A549 (cell line): ENCODE results near the gene NOL8. TPM values are rescaled to one million over a fixed set of nuclear protein-coding genes. Genes with fewer than 3 reads are reported as not detected.
A peak's percentile ranks its signal among the peaks of the same experiment; 100 is the strongest.

Experiments used
- ATAC-seq, 2 experiments: fragments of 200-7000 bp in 1 of 2; fragments of >200 bp in 1 of 2; cut with Nextera tagmentation in 1 of 2; cut with Tn5 transposase in 1 of 2; 3 replicates each; pipeline versions ENCODE4 v1.8.0 to v1.9.1; 2018 to 2020; ENCODE audit warnings: mild to moderate bottlenecking in 1 of 2, moderate library complexity in 1 of 2
- CTCF ChIA-PET: fragments of 300-600 bp; sonication (Branson Sonifier 250); formaldehyde crosslinking; extraction: SDS; loops from one replicate; lab custom pipeline; 2021; ENCODE audit warnings: antibody characterized with exemption, inconsistent platforms; lab: Yijun Ruan, JAX
- POLR2A ChIA-PET: fragments of 350-600 bp; formaldehyde crosslinking; extraction: SDS; loops from one replicate; lab custom pipeline; 2021; ENCODE audit warnings: antibody characterized with exemption, inconsistent platforms; lab: Yijun Ruan, JAX
- DNase-seq, 2 experiments: peaks; one replicate each; pipeline versions ENCODE4 v3.0.0 to v3.0.0-alpha.2; 2011 to 2016; ENCODE audit warnings: low read depth in 1 of 2, low spot score in 1 of 2
- FAIRE-seq: peaks from 2 replicates; lab custom pipeline; 2011; peaks lifted over from hg19 to GRCh38; lab: Jason Lieb, UNC
- H3K27ac ChIP-seq, 2 experiments: fragments of >200 bp; sonication (Bioruptor Twin); formaldehyde crosslinking; 3 replicates each; pipeline ENCODE4 v1.5.1; 2016 to 2017
- H3K4me1 ChIP-seq: fragments of >200 bp; sonication (Bioruptor Twin); formaldehyde crosslinking; 3 replicates; pipeline ENCODE4 v1.6.1; 2016
- H3K4me2 ChIP-seq: fragments of >200 bp; sonication (Bioruptor Twin); formaldehyde crosslinking; 3 replicates; pipeline ENCODE4 v1.6.1; 2016
- H3K4me3 ChIP-seq: fragments of >200 bp; sonication (Bioruptor Twin); formaldehyde crosslinking; 3 replicates; pipeline ENCODE4 v1.5.1; 2016
- H3K9me3 ChIP-seq: fragments of >200 bp; sonication (Bioruptor Twin); formaldehyde crosslinking; 3 replicates; pipeline ENCODE4 v1.6.1; 2016
- CBX2 ChIP-seq: fragments of 200-600 bp; sonication (generic); IDR thresholded peaks from 2 replicates; pipeline ENCODE4 v1.6.1; 2016; ENCODE audit warnings: low read depth, mild to moderate bottlenecking, borderline replicate concordance
- CBX8 ChIP-seq: fragments of 200-600 bp; sonication (generic); IDR thresholded peaks from 2 replicates; pipeline ENCODE4 v1.6.1; 2016
- CEBPB ChIP-seq, 2 experiments: fragments of >200 bp in 1 of 2; sonication (Bioruptor Twin) in 1 of 2; formaldehyde crosslinking in 1 of 2; IDR thresholded peaks; 2 replicates each; pipeline ENCODE4 v1.6.1; 2012 to 2016
- EHMT2 ChIP-seq: fragments of 200-600 bp; sonication (generic); IDR thresholded peaks from 2 replicates; pipeline ENCODE4 v1.6.1; 2016; ENCODE audit warnings: antibody characterized with exemption, low read depth, mild to moderate bottlenecking, moderate library complexity
- EP300 ChIP-seq, 2 experiments: fragments of >200 bp; sonication (Bioruptor Twin); formaldehyde crosslinking; IDR thresholded peaks; 2 replicates in 1 of 2; 3 replicates in 1 of 2; pipeline ENCODE4 v1.6.1; 2016 to 2017
- ESRRA ChIP-seq: fragments of 150-350 bp; IDR thresholded peaks from 2 replicates; pipeline ENCODE4 v1.6.1; 2014; ENCODE audit warnings: mild to moderate bottlenecking, low read length, borderline replicate concordance
- FOSB ChIP-seq: fragments of 250-450 bp; sonication (Bioruptor Pico); IDR thresholded peaks from 2 replicates; pipeline ENCODE4 v1.5.0; 2020; ENCODE audit warnings: mild to moderate bottlenecking, moderate library complexity
- FOSL2 ChIP-seq, 2 experiments: fragments of 450-650 bp in 1 of 2; fragments of >200 bp in 1 of 2; sonication (Bioruptor Twin) in 1 of 2; formaldehyde crosslinking; IDR thresholded peaks; 2 replicates each; pipeline versions ENCODE4 v1.5.0 to v1.6.1; 2016 to 2020; ENCODE audit warnings: mild to moderate bottlenecking in 1 of 2, moderate library complexity in 1 of 2
- GATA3 ChIP-seq: IDR thresholded peaks from 2 replicates; pipeline ENCODE4 v1.6.1; 2012; ENCODE audit warnings: borderline replicate concordance
- HEYL ChIP-seq: fragments of 250-450 bp; sonication (Bioruptor Pico); IDR thresholded peaks from 2 replicates; pipeline ENCODE4 v1.8.0; 2021; ENCODE audit warnings: mild to moderate bottlenecking, moderate library complexity
- HOXB13 ChIP-seq: fragments of 250-450 bp; sonication (Bioruptor Pico); IDR thresholded peaks from 2 replicates; pipeline ENCODE4 v1.5.0; 2020; ENCODE audit warnings: low read depth, mild to moderate bottlenecking, moderate library complexity
- JUNB ChIP-seq: fragments of >200 bp; sonication (Bioruptor Twin); formaldehyde crosslinking; IDR thresholded peaks from 2 replicates; pipeline ENCODE4 v1.6.1; 2016
- KDM1A ChIP-seq: fragments of 200-600 bp; sonication (generic); IDR thresholded peaks from 2 replicates; pipeline ENCODE4 v1.6.1; 2016; ENCODE audit warnings: low read depth, mild to moderate bottlenecking
- KDM5A ChIP-seq: fragments of 200-600 bp; sonication (generic); IDR thresholded peaks from 2 replicates; pipeline ENCODE4 v1.6.1; 2016; ENCODE audit warnings: antibody characterized with exemption, mild to moderate bottlenecking
- MAFK ChIP-seq: fragments of 450-650 bp; IDR thresholded peaks from 2 replicates; pipeline ENCODE4 v1.6.1; 2014; ENCODE audit not compliant: partially characterized antibody
- MAZ ChIP-seq: fragments of 150-350 bp; IDR thresholded peaks from 2 replicates; pipeline ENCODE4 v1.6.1; 2014; ENCODE audit warnings: antibody characterized with exemption, low read depth, low read length, borderline replicate concordance
- MYC ChIP-seq: IDR thresholded peaks from 2 replicates; pipeline ENCODE4 v1.6.1; 2012; ENCODE audit warnings: mild to moderate bottlenecking, inconsistent platforms, low read length, improper control_type of control experiment, borderline replicate concordance
- NPAS2 ChIP-seq: fragments of 250-450 bp; sonication (Bioruptor Pico); IDR thresholded peaks from 2 replicates; pipeline ENCODE4 v1.8.0; 2022; ENCODE audit warnings: mild to moderate bottlenecking, moderate library complexity, borderline replicate concordance
- NR3C1 ChIP-seq: fragments of >200 bp; sonication (Bioruptor Twin); formaldehyde crosslinking; IDR thresholded peaks from 3 replicates; pipeline ENCODE4 v1.6.1; 2017
- PHF8 ChIP-seq: fragments of 200-600 bp; sonication (generic); IDR thresholded peaks from 2 replicates; pipeline ENCODE4 v1.6.1; 2016; ENCODE audit warnings: low read depth, mild to moderate bottlenecking, antibody characterized with exemption, moderate library complexity, borderline replicate concordance
- POLR2A ChIP-seq: IDR thresholded peaks from 2 replicates; pipeline ENCODE4 v1.6.1; 2012; ENCODE audit warnings: mild to moderate bottlenecking, low read length
- POLR2AphosphoS2 ChIP-seq: conservative IDR thresholded peaks from 2 replicates; pipeline ENCODE4 v1.6.1; 2012; ENCODE audit warnings: low read length, improper control_type of control experiment, inconsistent platforms
- RAD21 ChIP-seq, 2 experiments: fragments of >200 bp in 1 of 2; sonication (Bioruptor Twin) in 1 of 2; formaldehyde crosslinking in 1 of 2; IDR thresholded peaks in 1 of 2; conservative IDR thresholded peaks in 1 of 2; 2 replicates in 1 of 2; 3 replicates in 1 of 2; pipeline ENCODE4 v1.6.1; 2012 to 2018; ENCODE audit warnings: inconsistent platforms in 1 of 2
- RCOR1 ChIP-seq: fragments of 150-350 bp; IDR thresholded peaks from 2 replicates; pipeline ENCODE4 v1.6.1; 2014; ENCODE audit warnings: antibody characterized with exemption, low read length, low read depth
- SMC3 ChIP-seq: fragments of >200 bp; sonication (Bioruptor Twin); formaldehyde crosslinking; IDR thresholded peaks from 3 replicates; pipeline ENCODE4 v1.6.1; 2018; ENCODE audit warnings: inconsistent platforms
- SREBF2 ChIP-seq: fragments of 450-650 bp; IDR thresholded peaks from 2 replicates; pipeline ENCODE4 v1.6.1; 2014; ENCODE audit warnings: mild to moderate bottlenecking, moderate library complexity
- ZFP36 ChIP-seq: fragments of 450-650 bp; IDR thresholded peaks from 2 replicates; pipeline ENCODE4 v1.6.1; 2014; ENCODE audit warnings: borderline replicate concordance; ENCODE audit not compliant: partially characterized antibody
- ZNF302 ChIP-seq: fragments of 250-450 bp; sonication (Bioruptor Pico); IDR thresholded peaks from 2 replicates; pipeline ENCODE4 v1.9.0; 2021; ENCODE audit warnings: inconsistent platforms, mild to moderate bottlenecking, moderate library complexity
- WGBS: methylation state at CpG from one replicate; pipeline ENCODE4 v1.1.6; 2017; ENCODE audit errors: missing lambda C conversion rate; 5-methylcytosine and 5-hydroxymethylcytosine counted together
- polyA minus RNA-seq: library from RNA; depleted of rRNA, polyadenylated mRNA; stranded (reverse); fragments of >200 nt; gene quantifications from 2 replicates; pipeline ENCODE4 v1.2.3, GENCODE V29; 2011; rRNA and poly(A)+ RNA removed
- polyA plus RNA-seq, 4 experiments: library from polyadenylated mRNA; depleted of rRNA in 3 of 4; stranded (reverse); fragments of >200 nt; fragmentation: RNase III in 1 of 4; extraction: RNeasy Plus Mini Kit Qiagen cat#74134 plus additional on column Dnase treatment in 1 of 4; gene quantifications; 2 replicates in 3 of 4; 3 replicates in 1 of 4; pipeline ENCODE4 v1.2.3, GENCODE V29; 2011 to 2017
- TF ChIP-seq, protein P1 (sequence below): fragments of 250-450 bp; sonication (Bioruptor Pico); IDR thresholded peaks from 2 replicates; pipeline ENCODE4 v1.5.0; 2020; ENCODE audit warnings: low read depth, mild to moderate bottlenecking, moderate library complexity
- TF ChIP-seq, protein P2 (sequence below): fragments of 150-350 bp; IDR thresholded peaks from 2 replicates; pipeline ENCODE4 v1.6.1; 2014; ENCODE audit warnings: low read depth, mild to moderate bottlenecking, low read length
- TF ChIP-seq, protein P3 (sequence below): fragments of >200 bp; sonication (Bioruptor Twin); formaldehyde crosslinking; IDR thresholded peaks from 3 replicates; pipeline ENCODE4 v1.5.1; 2016
- TF ChIP-seq, protein P4 (sequence below): IDR thresholded peaks from 2 replicates; pipeline ENCODE4 v1.6.1; 2012
- TF ChIP-seq, protein P5 (sequence below): fragments of >200 bp; sonication (Bioruptor Twin); formaldehyde crosslinking; IDR thresholded peaks from 2 replicates; pipeline ENCODE4 v1.6.1; 2016
- TF ChIP-seq, protein P6 (sequence below): fragments of >200 bp; sonication (Bioruptor Twin); formaldehyde crosslinking; IDR thresholded peaks from 3 replicates; pipeline ENCODE4 v1.6.1; 2016

Gene NOL8
- polyA plus RNA-seq (2011; rRNA removed): 30.2 and 47.2 TPM in 2 replicates
- polyA plus RNA-seq (2012; cell fraction: cytosol; rRNA removed): 6.5 and 6.7 TPM in 2 replicates
- 6.6 and 8.4 TPM in 2 replicates for polyA plus RNA-seq (2012; cell fraction: nucleus; rRNA removed)
- polyA plus RNA-seq (2017; fragmentation: RNase III; extraction: RNeasy Plus Mini Kit Qiagen cat#74134 plus additional on column Dnase treatment): 24.4 to 28.5 TPM (median 26.7 TPM) in 3 replicates
- 21.4 and 27.7 TPM in 2 replicates for polyA minus RNA-seq

DNA sequence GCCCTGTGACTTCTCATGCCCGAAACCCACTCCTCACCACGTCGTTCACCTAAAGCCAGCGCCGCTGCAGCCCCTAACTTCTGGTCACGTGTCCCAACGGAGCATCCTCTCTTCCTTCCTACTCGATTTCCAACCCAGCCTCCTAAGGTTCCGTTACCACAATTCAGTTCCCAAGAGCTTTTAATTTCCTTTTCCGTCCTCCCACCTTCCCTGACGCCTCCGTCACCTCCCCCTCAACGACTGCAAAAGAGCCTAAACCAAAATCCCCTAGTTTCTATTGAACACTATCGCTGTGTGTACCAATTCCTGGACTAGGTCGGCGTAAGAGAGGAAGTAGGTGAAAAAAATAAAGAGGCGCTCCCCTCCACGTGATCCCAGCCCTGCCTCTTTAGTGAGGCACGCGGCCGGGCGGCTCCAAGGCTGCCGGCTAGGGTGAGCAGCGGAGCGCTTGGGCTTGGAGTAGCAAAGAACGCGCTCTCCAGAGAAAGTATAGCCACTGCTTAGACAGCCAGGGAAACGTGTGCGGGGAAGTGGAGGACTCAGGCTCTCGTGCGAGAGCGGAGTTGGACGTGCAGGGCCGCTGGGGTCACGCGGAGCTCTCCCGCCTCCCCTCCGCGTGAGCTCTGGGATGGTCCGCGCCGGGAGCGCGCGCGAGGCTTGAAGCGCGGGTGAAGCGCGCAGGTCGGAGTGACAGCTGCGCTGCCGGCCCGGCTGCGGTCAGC lies at the start of gene NOL8, which contains the start of gene CENPP:
NOL8 (minus strand) TSS at position 82 of the 722 bp plus-strand sequence. CDS start 1,189 bp downstream, outside the sequence.
CENPP (plus strand) TSS at position 685 of the 722 bp plus-strand sequence.
- ChIA-PET CTCF (interaction anchor here (0.5 to 3.8 kb wide), 10 partner anchors 8 to 1341 kb away, joined by 3 to 21 read pairs (median 3); no protein-coding TSS in a partner anchor), POLR2A (interaction anchor here (1.1 to 2.2 kb wide), 4 partner anchors 33 to 440 kb away, joined by 3 to 10 read pairs (median 4); partner anchors contain the start of genes BICD2 and IPPK)
- H3K4me1 ChIP-seq: peaks cover 17% of the 10 kb centered on the region
- peak within 1 kb of the TSS; percentile 98 to 99 for H3K27ac ChIP-seq
- WGBS: 1% methylated on average over 44 of the region's 55 CpGs
- FAIRE-seq (no peak), DNase-seq (peak; percentile 89 to 91), ATAC-seq (peak; percentile 96)
- H3K4me2 ChIP-seq: peak within 1 kb of the TSS; percentile 92
- H3K9me3 ChIP-seq: no peaks in the 10 kb centered on the region
- H3K4me3 ChIP-seq: peak within 1 kb of the TSS; percentile 60
- TF ChIP-seq, protein P1, sequence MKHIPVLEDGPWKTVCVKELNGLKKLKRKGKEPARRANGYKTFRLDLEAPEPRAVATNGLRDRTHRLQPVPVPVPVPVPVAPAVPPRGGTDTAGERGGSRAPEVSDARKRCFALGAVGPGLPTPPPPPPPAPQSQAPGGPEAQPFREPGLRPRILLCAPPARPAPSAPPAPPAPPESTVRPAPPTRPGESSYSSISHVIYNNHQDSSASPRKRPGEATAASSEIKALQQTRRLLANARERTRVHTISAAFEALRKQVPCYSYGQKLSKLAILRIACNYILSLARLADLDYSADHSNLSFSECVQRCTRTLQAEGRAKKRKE (CRISPR knock-in tag): no peak
- TF ChIP-seq, protein P2, sequence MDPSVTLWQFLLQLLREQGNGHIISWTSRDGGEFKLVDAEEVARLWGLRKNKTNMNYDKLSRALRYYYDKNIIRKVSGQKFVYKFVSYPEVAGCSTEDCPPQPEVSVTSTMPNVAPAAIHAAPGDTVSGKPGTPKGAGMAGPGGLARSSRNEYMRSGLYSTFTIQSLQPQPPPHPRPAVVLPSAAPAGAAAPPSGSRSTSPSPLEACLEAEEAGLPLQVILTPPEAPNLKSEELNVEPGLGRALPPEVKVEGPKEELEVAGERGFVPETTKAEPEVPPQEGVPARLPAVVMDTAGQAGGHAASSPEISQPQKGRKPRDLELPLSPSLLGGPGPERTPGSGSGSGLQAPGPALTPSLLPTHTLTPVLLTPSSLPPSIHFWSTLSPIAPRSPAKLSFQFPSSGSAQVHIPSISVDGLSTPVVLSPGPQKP: no peak
- TF ChIP-seq MYC (peak; percentile 94), NPAS2 (peak; percentile 97), POLR2AphosphoS2 (no peak), CBX8 (no peak), EHMT2 (no peak), HEYL (CRISPR knock-in tag) (no peak), NR3C1 (no peak), GATA3 (peak; percentile 87), ZNF302 (CRISPR knock-in tag) (no peak), FOSB (no peak), KDM5A (peak; percentile 91), ESRRA (no peak), SMC3 (no peak), MAFK (no peak), FOSL2 (IDR thresholded peaks at IDR 0.05) (no peak), FOSL2 (CRISPR knock-in tag; IDR thresholded peaks at IDR 0.05) (no peak), HOXB13 (CRISPR knock-in tag) (no peak), MAZ (peak; percentile 31; the same call in 1 of the 2 replicates), CBX2 (no peak), JUNB (no peak), KDM1A (no peak; the same call in 1 of the 2 replicates), POLR2A (peak; percentile 81), PHF8 (no peak; the same call in 1 of the 2 replicates), RCOR1 (no peak), CEBPB (IDR thresholded peaks at IDR 0.05) (no peak), RAD21 (conservative IDR thresholded peaks at IDR 0.05 in 1 of 2, IDR thresholded peaks at IDR 0.05 in 1 of 2) (no peak), ZFP36 (no peak), SREBF2 (no peak), EP300 (IDR thresholded peaks at IDR 0.05) (no peak)
- TF ChIP-seq, protein P3, sequence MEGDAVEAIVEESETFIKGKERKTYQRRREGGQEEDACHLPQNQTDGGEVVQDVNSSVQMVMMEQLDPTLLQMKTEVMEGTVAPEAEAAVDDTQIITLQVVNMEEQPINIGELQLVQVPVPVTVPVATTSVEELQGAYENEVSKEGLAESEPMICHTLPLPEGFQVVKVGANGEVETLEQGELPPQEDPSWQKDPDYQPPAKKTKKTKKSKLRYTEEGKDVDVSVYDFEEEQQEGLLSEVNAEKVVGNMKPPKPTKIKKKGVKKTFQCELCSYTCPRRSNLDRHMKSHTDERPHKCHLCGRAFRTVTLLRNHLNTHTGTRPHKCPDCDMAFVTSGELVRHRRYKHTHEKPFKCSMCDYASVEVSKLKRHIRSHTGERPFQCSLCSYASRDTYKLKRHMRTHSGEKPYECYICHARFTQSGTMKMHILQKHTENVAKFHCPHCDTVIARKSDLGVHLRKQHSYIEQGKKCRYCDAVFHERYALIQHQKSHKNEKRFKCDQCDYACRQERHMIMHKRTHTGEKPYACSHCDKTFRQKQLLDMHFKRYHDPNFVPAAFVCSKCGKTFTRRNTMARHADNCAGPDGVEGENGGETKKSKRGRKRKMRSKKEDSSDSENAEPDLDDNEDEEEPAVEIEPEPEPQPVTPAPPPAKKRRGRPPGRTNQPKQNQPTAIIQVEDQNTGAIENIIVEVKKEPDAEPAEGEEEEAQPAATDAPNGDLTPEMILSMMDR: no peak
- TF ChIP-seq, protein P4, sequence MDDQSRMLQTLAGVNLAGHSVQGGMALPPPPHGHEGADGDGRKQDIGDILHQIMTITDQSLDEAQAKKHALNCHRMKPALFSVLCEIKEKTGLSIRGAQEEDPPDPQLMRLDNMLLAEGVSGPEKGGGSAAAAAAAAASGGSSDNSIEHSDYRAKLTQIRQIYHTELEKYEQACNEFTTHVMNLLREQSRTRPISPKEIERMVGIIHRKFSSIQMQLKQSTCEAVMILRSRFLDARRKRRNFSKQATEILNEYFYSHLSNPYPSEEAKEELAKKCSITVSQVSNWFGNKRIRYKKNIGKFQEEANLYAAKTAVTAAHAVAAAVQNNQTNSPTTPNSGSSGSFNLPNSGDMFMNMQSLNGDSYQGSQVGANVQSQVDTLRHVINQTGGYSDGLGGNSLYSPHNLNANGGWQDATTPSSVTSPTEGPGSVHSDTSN: peak; percentile 26; the same call in 1 of the 2 replicates
- TF ChIP-seq, protein P5, sequence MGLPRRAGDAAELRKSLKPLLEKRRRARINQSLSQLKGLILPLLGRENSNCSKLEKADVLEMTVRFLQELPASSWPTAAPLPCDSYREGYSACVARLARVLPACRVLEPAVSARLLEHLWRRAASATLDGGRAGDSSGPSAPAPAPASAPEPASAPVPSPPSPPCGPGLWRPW: no peak
- TF ChIP-seq, protein P6, sequence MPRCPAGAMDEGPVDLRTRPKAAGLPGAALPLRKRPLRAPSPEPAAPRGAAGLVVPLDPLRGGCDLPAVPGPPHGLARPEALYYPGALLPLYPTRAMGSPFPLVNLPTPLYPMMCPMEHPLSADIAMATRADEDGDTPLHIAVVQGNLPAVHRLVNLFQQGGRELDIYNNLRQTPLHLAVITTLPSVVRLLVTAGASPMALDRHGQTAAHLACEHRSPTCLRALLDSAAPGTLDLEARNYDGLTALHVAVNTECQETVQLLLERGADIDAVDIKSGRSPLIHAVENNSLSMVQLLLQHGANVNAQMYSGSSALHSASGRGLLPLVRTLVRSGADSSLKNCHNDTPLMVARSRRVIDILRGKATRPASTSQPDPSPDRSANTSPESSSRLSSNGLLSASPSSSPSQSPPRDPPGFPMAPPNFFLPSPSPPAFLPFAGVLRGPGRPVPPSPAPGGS: peak; percentile 84; the same call in 2 of the 3 replicates
